ENCODE data around the gene ITGB7.

DNA sequence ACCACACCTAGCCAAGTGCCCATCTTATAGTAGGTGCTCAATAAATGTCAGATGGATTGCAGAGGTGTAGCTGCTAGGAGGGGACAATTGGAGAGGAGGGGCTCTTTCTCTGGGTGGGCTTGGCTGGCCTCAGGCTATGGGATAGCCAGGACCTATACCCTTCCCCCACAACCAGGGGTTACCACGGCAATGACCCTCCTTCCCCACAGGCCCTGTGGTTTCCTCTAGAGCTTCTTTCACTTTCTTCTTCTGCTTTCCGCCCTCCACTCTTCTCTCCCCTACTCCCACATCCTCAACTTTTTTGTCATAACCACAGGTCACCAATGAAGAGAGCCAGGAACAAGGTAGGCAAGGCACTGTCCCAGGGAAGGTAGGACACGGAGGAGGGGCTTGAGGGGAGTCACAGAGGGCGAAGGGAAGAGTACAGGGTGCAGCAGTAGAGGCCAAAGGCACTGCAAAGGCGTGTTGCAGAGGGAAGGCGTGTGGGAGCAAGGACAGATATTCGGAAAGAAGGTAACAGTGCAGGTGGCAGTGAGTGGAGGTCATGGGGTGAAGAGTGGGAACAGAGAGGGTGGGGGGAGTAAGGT lies 1.9 kb upstream of the ITGB7 start:
- TF ChIP-seq, protein P1, sequence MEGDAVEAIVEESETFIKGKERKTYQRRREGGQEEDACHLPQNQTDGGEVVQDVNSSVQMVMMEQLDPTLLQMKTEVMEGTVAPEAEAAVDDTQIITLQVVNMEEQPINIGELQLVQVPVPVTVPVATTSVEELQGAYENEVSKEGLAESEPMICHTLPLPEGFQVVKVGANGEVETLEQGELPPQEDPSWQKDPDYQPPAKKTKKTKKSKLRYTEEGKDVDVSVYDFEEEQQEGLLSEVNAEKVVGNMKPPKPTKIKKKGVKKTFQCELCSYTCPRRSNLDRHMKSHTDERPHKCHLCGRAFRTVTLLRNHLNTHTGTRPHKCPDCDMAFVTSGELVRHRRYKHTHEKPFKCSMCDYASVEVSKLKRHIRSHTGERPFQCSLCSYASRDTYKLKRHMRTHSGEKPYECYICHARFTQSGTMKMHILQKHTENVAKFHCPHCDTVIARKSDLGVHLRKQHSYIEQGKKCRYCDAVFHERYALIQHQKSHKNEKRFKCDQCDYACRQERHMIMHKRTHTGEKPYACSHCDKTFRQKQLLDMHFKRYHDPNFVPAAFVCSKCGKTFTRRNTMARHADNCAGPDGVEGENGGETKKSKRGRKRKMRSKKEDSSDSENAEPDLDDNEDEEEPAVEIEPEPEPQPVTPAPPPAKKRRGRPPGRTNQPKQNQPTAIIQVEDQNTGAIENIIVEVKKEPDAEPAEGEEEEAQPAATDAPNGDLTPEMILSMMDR (IDR thresholded peaks at IDR 0.05), result no peak
- no peak for TF ChIP-seq SIN3A (IDR thresholded peaks at IDR 0.05; ENCODE audit: borderline replicate concordance, insufficient read depth, low read depth, low read length)
- TF ChIP-seq REST (IDR thresholded peaks at IDR 0.05; ENCODE audit: insufficient read depth in 1 of 2, low read depth in 2 of 2, low read length in 1 of 2), result no peak

All from Panc1 (cell line).